Kidney capillary endothelial cell (primary cell): ENCODE measurements around the gene CORO2B.

Experiments used
- DNase-seq: peaks from one replicate; pipeline ENCODE4 v3.0.0-alpha.2; 2018; ENCODE audit warnings: low spot score

CORO2B gene

DNA sequence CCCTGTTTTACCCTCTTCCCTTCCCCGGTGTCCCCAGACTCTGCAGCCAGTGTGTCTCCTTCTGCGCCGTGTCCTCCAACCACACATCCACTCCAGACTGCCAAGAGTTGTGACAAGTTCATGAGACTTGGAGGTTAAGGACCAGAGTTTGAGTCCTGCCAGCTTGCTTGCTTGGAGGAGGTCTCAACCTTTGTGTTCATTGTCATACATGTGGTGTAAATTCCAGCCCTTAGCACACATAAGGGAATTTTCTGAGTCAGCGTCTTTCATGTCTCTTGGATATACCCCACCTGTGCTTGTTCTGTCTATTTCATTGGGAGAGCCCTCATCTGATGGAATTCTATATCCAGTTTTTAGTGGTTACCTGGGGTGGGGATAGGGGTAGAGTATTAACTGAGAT lies 13.3 kb downstream of the CORO2B start:
- DNase-seq: no peak

- no peak for DNase-seq
Measured at GRCh38 chr15:68592544-68592943, 13.8 kb downstream of the CORO2B start.

DNA sequence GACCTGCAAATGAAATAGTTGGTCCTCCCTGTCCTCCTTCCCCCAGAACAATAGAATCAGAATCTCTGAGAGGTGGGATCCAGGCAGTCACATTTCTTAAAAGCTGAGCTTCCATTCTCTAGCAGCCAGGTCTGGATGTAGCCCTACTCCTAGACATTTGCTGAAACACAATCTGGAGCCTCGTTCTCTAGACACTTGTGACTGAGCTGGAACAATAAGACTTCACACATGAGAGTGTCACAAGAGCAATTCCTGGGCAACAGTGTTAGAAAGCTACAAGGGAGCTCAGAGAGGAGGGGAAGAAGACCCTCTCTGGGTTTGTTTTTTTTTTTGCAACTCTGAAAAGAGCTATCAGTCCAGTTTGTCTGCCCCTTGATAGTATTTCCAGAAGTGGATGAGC lies 14.5 kb downstream of the CORO2B start:
- no peak for DNase-seq

- DNase-seq: no peak
Measured at GRCh38 chr15:68593828-68594532, 15.2 kb downstream of the CORO2B start.

DNA sequence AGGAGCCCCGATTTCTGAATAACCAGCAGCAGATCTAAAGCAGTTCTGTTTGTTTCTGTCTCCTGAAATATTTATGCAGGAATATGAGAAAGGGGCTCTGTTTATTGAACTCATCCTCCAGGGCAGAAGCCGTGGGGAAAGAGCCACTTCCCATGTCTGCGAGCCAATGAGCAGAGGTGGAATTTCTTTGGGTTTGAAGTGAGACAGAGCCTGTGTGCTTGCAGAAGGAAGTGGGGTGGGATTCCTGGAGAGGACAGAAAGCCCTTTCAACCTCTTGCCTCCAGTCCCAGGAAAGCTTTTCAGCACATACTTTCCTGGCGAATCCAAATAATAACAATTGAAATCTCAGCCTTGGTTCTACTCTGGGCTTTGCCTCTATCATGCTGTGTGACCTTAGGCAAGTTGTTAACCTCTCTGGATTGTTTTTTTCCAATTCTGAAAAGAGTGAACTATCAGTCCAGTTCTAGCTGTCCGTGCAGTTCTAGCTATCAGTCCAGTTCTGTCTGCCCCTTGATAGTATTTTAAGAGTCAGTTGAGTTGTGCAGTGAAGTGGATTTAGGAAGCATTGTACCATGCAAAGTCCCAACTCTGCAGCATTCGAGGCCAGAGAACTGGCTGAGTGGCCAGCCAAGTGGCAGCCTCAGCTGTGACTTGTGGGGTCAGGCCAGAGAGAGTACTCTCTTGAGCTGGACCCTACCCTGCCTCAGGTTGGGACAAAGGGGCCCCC lies 15.9 kb downstream of the CORO2B start:
- DNase-seq: no peak

- DNase-seq: no peak
Measured at GRCh38 chr15:68595260-68595564, 16.4 kb downstream of the CORO2B start.

DNA sequence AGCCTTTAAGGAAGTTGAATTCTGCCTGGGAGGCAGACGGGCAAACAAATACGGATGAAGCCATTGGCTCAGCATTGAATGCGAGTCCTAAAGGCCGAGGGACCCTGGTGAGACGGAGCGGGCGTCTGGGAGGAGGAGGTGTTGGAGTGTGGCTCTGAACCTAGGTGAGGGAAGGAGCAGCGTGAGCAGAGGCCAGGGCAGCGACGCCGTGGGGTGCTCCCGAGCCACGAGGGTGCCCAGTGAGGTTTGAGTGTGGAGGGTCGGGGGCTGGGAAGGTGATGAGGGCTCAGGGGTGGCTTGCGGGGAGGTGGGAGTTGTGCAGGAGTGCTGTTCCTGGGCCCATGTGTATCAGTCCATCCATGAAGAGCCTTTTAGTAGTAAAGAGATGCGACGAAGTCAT lies 17.0 kb downstream of the CORO2B start:
- no peak for DNase-seq

GRCh38 chr15:68596691-68597090 lies 17.9 kb downstream of the CORO2B start:
- DNase-seq: no peak

DNA sequence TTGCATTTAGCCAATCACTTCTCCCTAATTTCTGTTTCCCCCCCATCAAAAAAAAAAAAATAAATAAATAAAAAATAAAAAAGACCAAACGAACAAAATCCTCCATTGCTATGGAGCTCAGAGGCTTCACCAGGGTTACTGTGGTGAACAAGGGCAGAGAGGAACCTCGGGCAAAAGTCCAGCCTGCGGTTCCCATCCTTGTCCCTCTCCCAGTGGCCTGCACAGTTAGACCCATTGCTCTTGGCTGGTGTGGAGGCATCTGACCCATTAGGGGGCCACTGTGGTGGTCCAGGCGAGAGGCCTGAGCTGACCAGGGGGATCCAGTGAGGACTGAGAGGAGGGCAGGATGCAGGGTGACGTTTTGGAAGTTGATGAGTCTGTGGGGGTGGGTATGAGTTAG lies 18.8 kb downstream of the CORO2B start:
- no peak for DNase-seq

- DNase-seq: no peak
Measured at GRCh38 chr15:68598171-68599152, 19.7 kb downstream of the CORO2B start.

GRCh38 chr15:68599153-68599545 lies 20.4 kb downstream of the CORO2B start:
- DNase-seq: no peak

DNA sequence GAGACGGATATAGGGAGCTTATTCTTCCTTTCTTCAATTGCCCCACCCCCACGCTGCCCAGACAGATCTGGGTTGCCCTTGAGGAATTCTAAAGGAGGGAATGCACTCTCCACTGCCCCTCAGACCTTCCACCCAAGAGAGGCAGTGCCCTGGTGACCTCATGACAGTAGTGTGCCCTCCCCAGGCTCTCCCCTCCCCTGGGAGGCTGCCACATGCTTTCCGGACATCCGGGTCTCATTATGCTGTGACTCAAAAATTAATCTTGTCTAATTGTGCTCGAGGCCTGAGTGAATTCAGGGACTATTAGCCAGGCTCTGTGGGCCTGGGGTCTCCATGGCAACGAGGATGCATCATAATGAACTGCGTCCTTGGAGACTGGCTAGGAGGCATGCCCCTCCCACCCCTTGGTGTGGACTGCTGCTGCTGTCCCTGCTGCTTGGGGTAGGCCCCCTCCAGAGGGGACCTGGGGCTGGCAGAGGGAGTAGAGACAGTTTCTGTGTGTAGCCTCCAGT lies 20.8 kb downstream of the CORO2B start:
- no peak for DNase-seq

DNA sequence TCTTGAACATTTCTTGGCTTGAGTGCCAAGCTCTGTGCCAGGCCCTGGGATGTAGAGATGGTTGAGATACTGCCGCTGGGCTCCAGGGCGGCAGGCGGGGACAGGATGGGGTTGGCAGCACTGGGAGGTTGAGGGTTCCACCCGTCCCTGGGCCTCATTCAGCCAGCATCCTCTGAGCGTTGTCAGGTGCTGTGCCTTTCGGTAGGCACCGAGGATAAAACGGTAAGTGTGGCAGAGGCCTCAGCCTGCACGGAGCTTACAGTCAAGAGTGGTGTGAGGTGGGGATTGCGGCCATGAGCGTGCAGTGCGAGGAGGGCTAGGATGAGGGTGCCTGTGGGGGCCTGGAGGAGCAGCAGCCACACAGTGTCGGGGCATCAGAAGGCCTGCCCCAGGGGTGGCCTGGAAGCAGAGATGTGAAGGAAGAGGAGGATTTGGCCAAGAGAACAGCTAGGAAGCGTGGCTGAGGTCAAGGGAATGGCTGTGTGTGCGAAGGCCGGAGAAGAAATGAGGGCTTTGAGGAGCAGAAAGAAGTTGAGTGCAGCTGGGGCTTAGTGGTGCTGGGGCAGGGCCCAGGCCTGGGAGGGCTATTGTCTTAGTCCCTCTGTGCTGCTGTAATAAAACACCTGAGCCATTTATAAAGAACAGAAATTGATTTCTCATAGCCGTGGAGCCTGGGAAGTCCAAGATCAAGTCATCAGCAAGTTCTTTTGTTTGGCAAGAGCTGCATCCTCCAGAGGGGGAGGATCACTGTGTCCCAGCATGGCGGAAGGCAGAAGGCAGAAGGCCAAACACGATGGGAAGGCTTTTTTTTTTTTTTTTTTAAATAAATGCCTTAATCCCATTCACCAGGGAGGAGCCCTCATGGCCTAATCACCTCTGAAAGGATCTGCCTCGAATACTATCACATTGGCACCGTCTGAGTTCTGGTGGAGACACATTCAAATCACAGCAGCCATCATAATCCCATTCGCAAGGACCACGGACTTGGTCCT lies 22.7 kb downstream of the CORO2B start:
- DNase-seq: no peak

DNA sequence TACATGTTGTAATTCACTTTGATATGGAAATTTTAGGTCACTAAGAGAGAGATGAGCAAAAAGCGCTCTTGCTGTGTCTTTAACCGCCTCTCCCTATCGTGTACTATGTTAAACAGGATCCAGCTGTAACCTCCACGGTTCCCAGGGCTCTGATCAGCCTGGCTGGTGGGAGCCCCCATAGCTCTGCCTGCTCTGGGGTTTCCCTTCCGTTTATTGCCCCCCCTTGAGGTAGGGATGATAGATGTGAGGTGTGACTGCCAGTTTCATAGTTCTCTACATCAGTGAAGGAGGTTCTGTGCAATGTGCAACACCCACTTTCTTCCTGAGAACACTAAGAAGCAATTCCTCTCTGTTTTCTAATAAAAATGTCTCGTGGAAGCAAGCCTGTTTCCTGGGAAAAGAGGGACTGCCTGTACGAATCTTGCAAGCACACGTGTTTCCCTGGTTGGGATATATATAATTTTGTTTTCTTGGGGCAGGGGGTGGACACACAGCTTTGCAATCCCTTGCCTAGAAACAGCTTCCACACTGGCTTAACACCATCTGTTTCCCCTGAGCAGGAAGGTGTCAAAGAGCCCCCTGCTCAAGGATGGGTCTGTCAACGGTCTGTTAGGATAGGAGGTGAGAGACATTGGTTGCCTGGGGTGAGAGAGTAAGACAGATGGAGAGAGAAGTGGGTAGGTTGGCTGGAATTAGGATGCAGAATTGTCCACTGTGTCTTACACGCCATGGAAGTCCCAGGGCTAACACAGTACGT lies 23.8 kb downstream of the CORO2B start:
- DNase-seq: no peak

GRCh38 chr15:68603216-68603595 lies 24.4 kb downstream of the CORO2B start:
- DNase-seq: no peak

DNA sequence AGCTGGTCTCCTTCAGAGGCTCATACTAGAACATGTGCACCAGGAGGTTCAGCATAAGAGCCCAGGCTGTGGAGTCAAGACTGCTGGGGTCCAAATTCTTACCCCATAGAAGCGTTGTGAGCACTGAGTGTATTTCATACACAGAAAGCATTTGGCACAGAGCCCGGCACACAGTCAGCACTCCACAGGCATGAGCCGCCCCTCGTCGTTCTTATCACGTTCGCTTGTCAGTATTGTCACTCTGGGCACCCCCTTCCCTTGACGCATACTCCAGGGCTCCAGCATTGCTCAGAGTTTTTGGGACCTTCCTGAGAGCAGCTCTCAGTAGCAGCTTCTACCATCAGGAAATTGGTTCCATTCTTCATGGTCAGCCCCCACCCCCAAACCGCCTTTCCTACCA lies 25.2 kb downstream of the CORO2B start:
- DNase-seq: no peak

DNA sequence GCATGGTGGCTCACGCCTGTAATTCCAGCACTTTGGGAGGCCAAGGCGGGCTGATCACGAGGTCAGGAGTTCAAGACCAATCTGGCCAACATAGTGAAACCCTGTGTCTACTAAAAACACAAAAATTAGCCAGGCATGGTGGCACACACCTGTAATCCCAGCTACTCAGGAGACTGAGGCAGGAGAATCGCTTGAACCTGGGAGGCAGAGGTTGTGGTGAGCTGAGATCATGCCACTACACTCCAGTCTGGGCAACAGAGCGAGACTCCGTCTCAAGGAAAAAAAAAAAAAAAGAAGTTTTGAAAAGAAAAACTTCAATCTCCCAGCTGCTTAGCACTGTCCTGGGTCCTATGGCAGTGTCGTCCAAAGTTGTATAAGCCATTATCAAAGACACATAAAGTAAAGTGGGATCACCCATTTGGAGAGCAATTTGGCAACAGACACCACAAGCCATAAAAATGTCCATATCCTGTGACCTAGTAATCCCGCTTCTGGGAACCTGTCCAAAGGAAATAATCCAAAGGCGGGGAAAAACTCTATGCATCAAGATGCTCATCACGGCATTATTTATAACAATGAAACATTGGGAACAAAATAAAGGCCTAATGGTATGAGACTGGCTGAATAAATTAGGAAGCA lies 26.2 kb downstream of the CORO2B start:
- DNase-seq: peak; percentile 47

DNA sequence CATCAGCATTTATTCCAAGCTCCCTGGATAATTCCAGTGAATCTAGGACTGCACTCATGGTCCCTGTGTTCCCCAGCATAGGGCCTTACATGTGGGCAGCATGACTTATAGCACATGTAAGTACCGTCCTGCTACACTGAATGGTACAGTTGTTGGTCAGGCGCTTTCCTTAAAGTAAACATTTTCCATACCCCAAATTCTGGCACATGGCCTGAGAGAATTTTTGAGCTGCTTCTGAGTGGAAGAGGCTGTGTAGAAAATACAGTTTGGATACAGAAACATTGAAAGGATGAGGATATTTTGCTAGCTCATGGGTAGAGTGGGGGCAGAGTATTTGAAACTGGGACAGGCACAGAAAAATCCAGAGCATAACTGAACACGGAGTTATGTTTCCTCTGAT lies 27.6 kb downstream of the CORO2B start:
- no peak for DNase-seq

DNA sequence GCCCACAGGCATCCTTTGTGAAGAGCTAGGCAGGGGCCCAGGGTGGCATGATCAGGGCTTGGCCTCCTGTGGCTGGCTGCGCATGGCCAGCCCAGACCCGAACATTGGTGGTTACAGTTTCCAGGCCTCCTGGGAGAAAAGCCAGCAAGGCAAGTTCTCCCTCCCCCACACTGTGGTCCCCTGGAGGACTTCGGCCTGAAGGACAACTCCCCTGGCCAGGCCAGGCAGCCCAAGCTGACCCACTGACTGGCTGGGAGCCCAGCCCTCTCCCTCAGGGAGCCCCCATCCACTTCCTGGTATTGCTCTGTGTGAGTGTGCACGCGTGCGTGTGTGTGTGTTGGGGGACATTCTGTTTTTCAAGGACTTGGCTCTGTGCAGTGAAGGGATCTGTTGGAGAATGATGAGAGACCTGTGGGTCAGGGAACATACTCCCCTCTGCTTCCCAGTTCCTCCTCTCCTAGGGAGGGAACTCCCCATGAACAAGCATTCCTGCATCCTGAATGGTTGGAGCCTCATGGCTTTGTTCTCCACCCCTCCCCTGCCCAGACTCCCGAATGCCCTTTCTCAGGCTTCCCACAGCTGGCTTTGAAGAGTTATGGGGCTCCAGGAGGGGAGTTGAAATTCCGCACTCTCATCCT lies 29.5 kb downstream of the CORO2B start:
- no peak for DNase-seq

GRCh38 chr15:68608844-68609232 lies 30.0 kb downstream of the CORO2B start:
- no peak for DNase-seq
